Endothelial cell of umbilical vein (primary cell): ENCODE measurements around the gene HSDL2. TPM values are rescaled to one million over a fixed set of nuclear protein-coding genes. Genes with fewer than 3 reads are reported as not detected.

Experiments
- BruUV-seq: library from RNA; stranded (reverse); fragments of 400-500 nt; replicated peaks from 2 replicates; lab custom pipeline; 2021; lab: Mats Ljungman, UMichigan
- CTCF ChIA-PET: fragments of 300-600, 350-600 bp; sonication (Branson Sonifier 250); formaldehyde crosslinking; loops from one replicate; lab custom pipeline; 2021; ENCODE audit warnings: antibody characterized with exemption, inconsistent platforms; lab: Charles Lee
- POLR2A ChIA-PET: fragments of 300-600, 350-600 bp; sonication (Branson Sonifier 250); formaldehyde crosslinking; loops from one replicate; lab custom pipeline; 2021; ENCODE audit warnings: antibody characterized with exemption, inconsistent platforms; lab: Charles Lee
- DNase-seq: peaks from one replicate; pipeline ENCODE4 v3.0.0-alpha.2; 2011; ENCODE audit warnings: low read depth, low spot score
- FAIRE-seq: peaks from 2 replicates; lab custom pipeline; 2011; peaks lifted over from hg19 to GRCh38; lab: Jason Lieb, UNC
- H2AFZ ChIP-seq: 2 replicates; pipeline ENCODE4 v1.6.0; 2012; ENCODE audit warnings: low read depth, low read length, control low read depth, inconsistent platforms
- H3K27ac ChIP-seq: 2 replicates; pipeline ENCODE4 v1.5.1; 2011; ENCODE audit warnings: low read depth, mild to moderate bottlenecking, control low read depth, low read length, moderate library complexity; ENCODE audit not compliant: insufficient read depth
- H3K27me3 ChIP-seq, 2 experiments: 2 replicates each; pipeline versions ENCODE4 v1.6.0 to v1.6.1; 2011; ENCODE audit warnings: low read length in 2 of 2, mixed read lengths in 1 of 2; ENCODE audit not compliant: control insufficient read depth in 2 of 2, insufficient read depth in 2 of 2
- H3K36me3 ChIP-seq, 2 experiments: 2 replicates in 1 of 2; 3 replicates in 1 of 2; pipeline ENCODE4 v1.5.1; 2011; ENCODE audit warnings: low read length in 2 of 2, mild to moderate bottlenecking in 1 of 2, moderate library complexity in 1 of 2; ENCODE audit not compliant: control insufficient read depth in 2 of 2, insufficient read depth in 2 of 2; ENCODE audit errors: extremely low read depth in 1 of 2
- H3K4me1 ChIP-seq: 3 replicates; pipeline ENCODE4 v1.5.1; 2011; ENCODE audit warnings: mild to moderate bottlenecking, low read length; ENCODE audit not compliant: control insufficient read depth, insufficient read depth; ENCODE audit errors: extremely low read depth
- H3K4me2 ChIP-seq: 2 replicates; pipeline ENCODE4 v1.6.1; 2011; ENCODE audit warnings: low read length, control low read depth, mixed read lengths; ENCODE audit not compliant: insufficient read depth
- H3K4me3 ChIP-seq, 3 experiments: fragments of 200-600 bp in 1 of 3; sonication (generic), shearing (Covaris generic) in 1 of 3; replicated peaks in 1 of 3; 2 replicates each; pipeline ENCODE4 v1.5.1; 2011 to 2016; ENCODE audit warnings: control low read depth in 3 of 3, low read length in 3 of 3, mild to moderate bottlenecking in 2 of 3, inconsistent platforms in 1 of 3, low read depth in 1 of 3, moderate library complexity in 1 of 3; ENCODE audit not compliant: insufficient read depth in 1 of 3
- H3K79me2 ChIP-seq: 2 replicates; pipeline ENCODE4 v1.6.0; 2012; ENCODE audit warnings: low read length, inconsistent platforms; ENCODE audit not compliant: control insufficient read depth, insufficient read depth
- H3K9ac ChIP-seq: replicated peaks from 2 replicates; pipeline ENCODE3; 2011; ENCODE audit warnings: low read length, control low read depth; ENCODE audit not compliant: insufficient read depth; ENCODE audit errors: extremely low read depth
- H3K9me1 ChIP-seq: replicated peaks from 3 replicates; pipeline ENCODE4 v1.6.0; 2011; ENCODE audit warnings: mild to moderate bottlenecking, low read length; ENCODE audit not compliant: control insufficient read depth, insufficient read depth; ENCODE audit errors: extremely low read depth
- H3K9me3 ChIP-seq: replicated peaks from 2 replicates; pipeline ENCODE4 v1.5.1; 2012; ENCODE audit warnings: low read length, inconsistent platforms; ENCODE audit not compliant: control insufficient read depth, insufficient read depth
- H4K20me1 ChIP-seq: replicated peaks from 2 replicates; pipeline ENCODE3; 2011; ENCODE audit warnings: mild to moderate bottlenecking, low read length; ENCODE audit not compliant: control insufficient read depth, insufficient read depth; ENCODE audit errors: extremely low read depth
- EZH2 ChIP-seq: IDR thresholded peaks from 2 replicates; pipeline ENCODE4 v1.6.1; 2012; ENCODE audit warnings: borderline replicate concordance, low read depth, mild to moderate bottlenecking, moderate library complexity, low read length, inconsistent platforms; ENCODE audit not compliant: severe bottlenecking
- FOS ChIP-seq: IDR thresholded peaks from 2 replicates; pipeline ENCODE4 v1.6.1; 2011; ENCODE audit warnings: mild to moderate bottlenecking, low read length, moderate library complexity, borderline replicate concordance; ENCODE audit not compliant: insufficient read depth
- GATA2 ChIP-seq: IDR thresholded peaks from 2 replicates; pipeline ENCODE4 v1.7.0; 2011; ENCODE audit warnings: low read depth, mild to moderate bottlenecking, moderate library complexity, mixed read lengths, low read length; ENCODE audit not compliant: insufficient read length, insufficient read depth
- JUN ChIP-seq: IDR thresholded peaks from 2 replicates; pipeline ENCODE4 v1.6.1; 2011; ENCODE audit warnings: borderline replicate concordance, low read depth; ENCODE audit not compliant: insufficient read length, insufficient read depth
- MYC ChIP-seq: IDR thresholded peaks from one replicate; pipeline ENCODE4 v1.6.1; 2011; ENCODE audit warnings: mild to moderate bottlenecking, low read depth, low read length
- POLR2A ChIP-seq: IDR thresholded peaks from 2 replicates; pipeline ENCODE4 v1.6.1; 2012; ENCODE audit warnings: low read depth, mild to moderate bottlenecking, control low read depth, low read length
- POLR2AphosphoS5 ChIP-seq: IDR thresholded peaks from 2 replicates; pipeline ENCODE4 v1.6.1; 2012; ENCODE audit warnings: low read depth, mild to moderate bottlenecking, control low read depth, low read length, moderate library complexity; ENCODE audit not compliant: insufficient read depth
- dilution Hi-C: fragments of 300-500 bp; cut with MboI; formaldehyde crosslinking; loops from one replicate; pipeline ENCODE4 v1.15.0; 2019; ENCODE audit warnings: low sequenced_read_pairs; ENCODE audit not compliant: extremely low pct_ligation_motif_present
- intact Hi-C: fragments of 100-400 bp; cut with micrococcal nuclease; formaldehyde crosslinking; loops from one replicate; pipeline ENCODE4 v1.10.0; 2022
- polyA plus RNA-seq, 4 experiments: library from polyadenylated mRNA; depleted of rRNA in 3 of 4; stranded (reverse) in 3 of 4; unstranded in 1 of 4; fragments of >200 nt; gene quantifications; 2 replicates each; pipeline versions ENCODE4 v1.2.1 to v1.2.3, GENCODE V29; 2011 to 2012; ENCODE audit warnings: missing spikeins in 1 of 4
- total RNA-seq: library from RNA; stranded (reverse); gene quantifications from 2 replicates; pipeline ENCODE4 v1.2.3, GENCODE V29; 2021
- TF ChIP-seq, protein P1 (sequence below): IDR thresholded peaks from 2 replicates; pipeline ENCODE4 v1.6.1; 2011; ENCODE audit not compliant: insufficient read depth, insufficient read length
- TF ChIP-seq, protein P2 (sequence below), 2 donors: IDR thresholded peaks; 1 replicate in 1 of 2; 2 replicates in 1 of 2; pipeline ENCODE4 v1.5.1; 2011; ENCODE audit warnings: low read length in 2 of 2, mild to moderate bottlenecking in 2 of 2, moderate library complexity in 2 of 2, control low read depth in 1 of 2, inconsistent platforms in 1 of 2, low read depth in 1 of 2; ENCODE audit not compliant: insufficient read depth in 1 of 2; ENCODE audit errors: extremely low read depth in 1 of 2

HSDL2 gene
- total and polyA plus RNA-seq, 2 donors (not counting 3 experiments of a cell fraction or from before 2014, with no cell fraction given) = 5.6 to 22.1 TPM

DNA sequence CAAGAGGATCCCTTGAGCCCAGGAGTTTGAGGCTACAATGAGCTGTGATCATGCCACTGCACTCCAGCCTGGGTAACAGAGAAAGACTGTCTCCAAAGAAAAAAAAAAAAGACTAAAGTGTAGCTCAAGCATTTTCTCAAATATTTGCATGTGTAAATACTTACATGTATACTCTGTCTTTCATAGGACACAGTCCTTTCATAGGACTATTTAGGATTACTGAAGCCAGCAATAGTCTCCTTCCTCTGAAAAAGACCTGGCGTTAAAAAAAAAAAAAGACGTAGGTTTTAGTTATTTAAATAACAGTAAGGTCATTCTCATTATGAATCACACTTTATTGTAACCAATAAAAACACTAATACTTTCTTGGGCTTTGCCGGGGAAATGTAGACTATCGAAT lies 29.9 kb downstream of the HSDL2 start:
- intact Hi-C loops = no loop called here

More for the DNA sequence above, 29.9 kb downstream of the HSDL2 start:
- FAIRE-seq (no peak), DNase-seq (no peak)
- Histone ChIP-seq H3K4me3 (no peak overlapping the region), H2AFZ (no peak overlapping the region), H3K4me1 (no peaks in the 10 kb centered on the region), H3K4me2 (no peak overlapping the region), H3K79me2 (no peaks in the 10 kb centered on the region), H3K9ac (no peak overlapping the region), H3K9me3 (no peaks in the 10 kb centered on the region), H3K36me3 (peaks cover 0 to 6% of the 10 kb centered on the region in 2 experiments), H3K9me1 (no peaks in the 10 kb centered on the region), H3K27ac (no peak overlapping the region), H3K27me3 (no peaks in the 10 kb centered on the region), H4K20me1 (no peaks in the 10 kb centered on the region)
- ChIA-PET POLR2A (interaction anchor here (0.6 kb wide), 1 partner anchor 29 kb away, joined by 3 read pairs; no protein-coding TSS in a partner anchor), CTCF (interaction anchor here (0.5 kb wide), 1 partner anchor 14 kb away, joined by 3 read pairs; no protein-coding TSS in a partner anchor)
- TF ChIP-seq, protein P1, sequence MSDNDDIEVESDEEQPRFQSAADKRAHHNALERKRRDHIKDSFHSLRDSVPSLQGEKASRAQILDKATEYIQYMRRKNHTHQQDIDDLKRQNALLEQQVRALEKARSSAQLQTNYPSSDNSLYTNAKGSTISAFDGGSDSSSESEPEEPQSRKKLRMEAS = no peak
- TF ChIP-seq JUN (no peak), FOS (no peak), EZH2 (no peak), POLR2A (no peak), MYC (no peak), POLR2AphosphoS5 (no peak), GATA2 (no peak)
- TF ChIP-seq, protein P2, sequence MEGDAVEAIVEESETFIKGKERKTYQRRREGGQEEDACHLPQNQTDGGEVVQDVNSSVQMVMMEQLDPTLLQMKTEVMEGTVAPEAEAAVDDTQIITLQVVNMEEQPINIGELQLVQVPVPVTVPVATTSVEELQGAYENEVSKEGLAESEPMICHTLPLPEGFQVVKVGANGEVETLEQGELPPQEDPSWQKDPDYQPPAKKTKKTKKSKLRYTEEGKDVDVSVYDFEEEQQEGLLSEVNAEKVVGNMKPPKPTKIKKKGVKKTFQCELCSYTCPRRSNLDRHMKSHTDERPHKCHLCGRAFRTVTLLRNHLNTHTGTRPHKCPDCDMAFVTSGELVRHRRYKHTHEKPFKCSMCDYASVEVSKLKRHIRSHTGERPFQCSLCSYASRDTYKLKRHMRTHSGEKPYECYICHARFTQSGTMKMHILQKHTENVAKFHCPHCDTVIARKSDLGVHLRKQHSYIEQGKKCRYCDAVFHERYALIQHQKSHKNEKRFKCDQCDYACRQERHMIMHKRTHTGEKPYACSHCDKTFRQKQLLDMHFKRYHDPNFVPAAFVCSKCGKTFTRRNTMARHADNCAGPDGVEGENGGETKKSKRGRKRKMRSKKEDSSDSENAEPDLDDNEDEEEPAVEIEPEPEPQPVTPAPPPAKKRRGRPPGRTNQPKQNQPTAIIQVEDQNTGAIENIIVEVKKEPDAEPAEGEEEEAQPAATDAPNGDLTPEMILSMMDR (IDR thresholded peaks at IDR 0.05; ENCODE audit: extremely low read depth in 1 of 2, insufficient read depth in 1 of 2, low read depth in 1 of 2, low read length in 2 of 2) = no peak
- dilution Hi-C loops = no loop called here
- no TSS peak for BruUV-seq
